HPDE6-E6E7 (cell line): ENCODE results near the gene SPATA31E1.
"Not testable (repeated sequence)": the region's sequence is repeated elsewhere in the genome, so short reads cannot be mapped to it uniquely, and the experiment has no call there.

Source experiments
- DNase-seq: peaks from one replicate; pipeline ENCODE4 v3.0.0; 2011; ENCODE audit warnings: missing footprints; ENCODE audit errors: extremely low spot score

The SPATA31E1 gene

DNA sequence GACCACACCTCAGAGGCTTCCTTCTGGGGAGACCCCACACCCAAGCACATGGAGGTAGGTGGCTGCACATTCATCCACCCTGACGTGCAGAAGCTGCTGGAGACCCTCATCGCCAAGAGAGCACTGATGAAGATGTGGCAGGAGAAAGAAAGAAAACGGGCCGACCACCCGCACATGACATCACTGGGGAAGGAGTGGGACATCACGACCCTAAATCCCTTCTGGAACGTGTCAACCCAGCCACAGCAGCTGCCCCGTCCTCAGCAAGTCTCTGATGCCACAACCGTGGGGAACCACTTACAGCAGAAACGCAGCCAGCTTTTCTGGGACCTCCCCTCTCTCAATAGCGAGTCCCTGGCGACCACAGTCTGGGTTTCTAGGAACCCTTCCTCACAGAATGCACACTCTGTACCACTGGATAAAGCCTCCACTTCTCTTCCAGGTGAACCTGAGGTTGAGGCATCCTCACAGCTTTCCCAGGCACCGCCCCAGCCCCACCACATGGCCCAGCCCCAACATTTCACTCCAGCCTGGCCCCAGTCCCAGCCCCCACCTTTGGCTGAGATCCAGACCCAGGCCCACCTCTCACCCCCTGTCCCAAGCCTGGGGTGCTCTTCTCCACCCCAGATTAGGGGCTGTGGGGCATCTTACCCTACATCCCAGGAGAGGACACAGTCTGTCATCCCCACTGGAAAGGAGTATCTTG is 3.0 kb downstream of the SPATA31E1 start:
- DNase-seq: no peak

- no peak for DNase-seq
Observed at GRCh38 chr9:87886210-87886932, 3.7 kb downstream of the SPATA31E1 start.

GRCh38 chr9:87886933-87887505 is 4.3 kb downstream of the SPATA31E1 start:
- DNase-seq: no peak

DNA sequence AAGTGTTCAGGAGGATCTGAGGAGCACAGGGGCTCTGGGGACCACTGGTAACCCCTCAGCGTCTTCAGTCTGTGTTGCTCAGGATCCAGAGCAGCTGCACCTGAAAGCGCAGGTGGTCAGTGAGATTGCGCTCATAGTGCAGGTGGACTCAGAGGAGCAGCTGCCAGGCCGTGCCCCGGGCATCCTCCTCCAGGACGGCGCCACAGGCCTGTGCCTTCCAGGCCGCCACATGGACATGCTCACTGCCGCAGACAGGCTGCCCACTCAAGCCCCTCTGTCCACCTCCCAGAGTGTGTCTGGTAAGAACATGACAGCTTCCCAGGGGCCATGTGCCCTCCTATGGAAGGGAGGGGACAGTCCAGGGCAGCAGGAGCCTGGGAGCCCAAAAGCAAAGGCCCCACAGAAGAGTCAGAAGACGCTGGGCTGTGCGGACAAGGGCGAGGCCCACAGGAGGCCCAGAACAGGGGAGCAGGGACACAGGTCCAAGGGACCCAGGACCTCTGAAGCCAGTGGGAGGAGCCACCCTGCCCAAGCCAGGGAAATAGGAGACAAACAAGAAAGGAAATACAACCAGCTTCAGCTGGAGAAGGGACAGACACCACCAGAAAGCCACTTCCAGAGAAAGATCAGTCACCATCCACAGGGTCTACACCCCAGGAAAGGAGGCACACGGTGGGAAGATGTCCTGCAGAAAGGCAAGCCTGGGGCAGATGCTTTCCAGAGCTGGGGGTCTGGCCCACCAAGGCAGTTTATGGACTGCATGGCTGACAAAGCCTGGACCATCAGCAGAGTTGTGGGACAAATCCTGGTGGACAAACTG is 5.2 kb downstream of the SPATA31E1 start:
- DNase-seq: no peak

DNA sequence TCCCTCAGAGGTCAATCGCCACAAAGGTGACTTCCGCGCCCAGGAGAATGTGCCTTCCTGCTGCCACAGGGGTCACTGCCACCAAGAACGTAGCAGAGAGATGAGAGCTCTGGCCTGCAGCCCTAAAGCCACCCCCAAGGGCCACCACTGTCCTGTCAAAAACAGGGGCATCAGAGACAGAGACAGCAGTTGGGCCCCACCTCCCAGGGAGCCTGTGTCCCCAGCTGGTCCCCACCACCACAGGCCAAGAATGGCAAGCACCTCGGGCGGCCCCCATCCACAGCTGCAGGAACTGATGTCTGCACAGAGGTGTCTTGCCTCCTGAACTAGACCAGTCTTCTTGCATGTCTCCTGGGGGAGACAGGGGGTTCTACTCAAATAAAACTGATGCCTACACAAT is 5.8 kb downstream of the SPATA31E1 start:
- DNase-seq: no peak

- no peak for DNase-seq
Observed at GRCh38 chr9:87889065-87889881, 6.6 kb downstream of the SPATA31E1 start.

- DNase-seq: no peak
Observed at GRCh38 chr9:87889882-87890252, 7.2 kb downstream of the SPATA31E1 start.

- DNase-seq: no peak
Observed at GRCh38 chr9:87890837-87891236, 8.2 kb downstream of the SPATA31E1 start.

DNA sequence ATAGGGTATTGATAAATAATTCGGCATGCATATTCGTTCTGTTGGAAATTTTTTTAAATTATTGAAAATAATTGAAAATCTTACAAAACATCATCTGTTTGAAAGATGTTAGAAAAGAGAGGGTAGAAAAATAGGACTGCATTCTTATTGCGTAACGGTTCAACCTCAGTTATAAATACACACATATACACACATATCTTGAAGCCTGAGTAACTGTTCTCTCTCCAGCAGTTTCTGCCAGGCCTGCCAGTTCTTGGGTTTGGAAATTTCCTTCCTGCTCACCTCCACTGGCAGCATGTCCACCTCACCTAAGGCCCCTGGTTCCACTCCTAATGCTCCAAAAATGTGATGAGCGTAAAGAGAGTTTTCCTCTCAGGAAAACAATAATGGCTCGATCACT is 9.1 kb downstream of the SPATA31E1 start:
- DNase-seq: no peak

DNA sequence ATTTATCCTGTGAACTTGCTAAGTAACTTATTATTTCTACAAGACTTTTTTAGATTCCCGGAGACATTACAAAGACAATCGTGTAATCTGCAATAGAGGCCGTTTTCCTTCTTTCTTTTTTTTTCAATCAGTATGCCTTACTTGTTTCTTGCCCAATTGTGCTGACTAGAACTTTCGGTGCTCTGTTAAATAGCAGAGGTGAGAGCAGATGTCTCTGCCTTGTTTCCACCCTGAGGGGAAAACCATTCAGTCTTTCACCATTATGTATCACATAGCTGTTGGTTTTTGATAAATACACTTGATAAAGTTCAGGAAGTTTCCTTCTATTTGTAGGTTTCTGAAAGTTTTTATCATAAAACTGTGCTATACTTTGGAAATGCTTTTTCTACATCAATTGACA is 10.3 kb downstream of the SPATA31E1 start:
- no peak for DNase-seq

DNA sequence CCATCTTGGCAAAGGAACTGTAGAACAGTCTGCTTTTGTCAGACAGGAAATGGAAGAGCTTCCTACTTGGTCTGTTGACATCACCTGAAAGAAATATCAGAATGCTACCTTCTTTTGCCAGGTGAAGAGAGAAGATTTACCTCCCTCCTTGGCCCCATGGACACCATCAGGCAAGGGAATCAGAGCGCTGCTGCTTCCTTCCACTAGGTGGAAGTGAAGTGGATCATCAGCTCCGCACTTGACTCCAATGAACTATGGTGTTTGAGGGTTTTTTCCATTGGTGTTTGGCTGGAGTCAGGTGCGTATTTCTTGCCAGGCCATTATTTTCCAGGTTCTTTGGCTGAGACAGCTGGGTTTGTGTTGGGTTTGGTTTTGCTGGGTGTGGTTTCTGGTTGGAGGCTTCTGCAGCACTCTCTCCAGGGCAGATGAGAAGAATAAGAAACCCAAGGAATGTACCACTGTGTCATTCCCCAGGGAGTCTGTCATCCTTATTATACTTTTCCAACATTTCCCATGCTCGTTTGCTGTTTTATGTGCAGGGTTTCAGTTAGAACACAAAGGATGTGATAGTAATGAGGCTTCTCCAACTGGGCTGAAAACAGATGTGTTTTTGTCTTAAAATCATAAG is 12.4 kb downstream of the SPATA31E1 start:
- DNase-seq: no peak

DNA sequence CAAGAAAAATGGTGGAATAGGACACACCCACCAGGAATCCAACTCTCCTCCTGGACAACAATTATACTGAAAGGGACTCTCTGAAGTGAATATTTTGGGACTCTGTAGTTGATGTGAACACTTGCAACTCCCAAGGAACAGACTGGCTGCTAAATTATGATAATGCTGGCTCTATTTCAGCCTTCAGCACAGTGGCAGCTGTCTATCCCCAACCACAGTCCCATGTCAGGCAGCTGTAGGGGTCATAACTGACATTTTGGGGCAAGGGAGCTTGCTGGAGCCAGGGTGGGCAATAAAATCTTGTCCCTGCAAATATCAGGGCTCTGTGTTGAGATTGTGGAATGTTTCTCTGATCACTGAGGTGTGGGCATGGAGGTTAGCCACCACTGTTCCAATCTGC is 14.2 kb downstream of the SPATA31E1 start:
- no peak for DNase-seq

DNA sequence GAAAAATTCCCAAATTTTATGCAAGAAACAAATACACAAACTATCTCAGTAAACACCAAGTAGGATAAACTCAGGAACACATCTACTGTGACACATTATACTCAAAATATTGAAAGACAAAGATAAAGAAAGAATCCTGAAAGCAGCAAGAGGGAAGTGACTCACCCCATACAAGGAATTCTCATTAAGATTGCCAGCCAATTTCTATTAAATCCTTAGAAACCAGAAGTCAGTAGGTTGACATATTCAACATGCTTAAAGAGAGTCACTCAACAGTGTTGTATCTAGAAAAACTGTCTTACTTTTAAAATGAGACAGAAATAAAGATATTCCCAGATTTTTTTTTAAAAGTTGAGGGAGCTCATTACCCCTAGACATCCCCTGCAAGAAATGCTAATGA is 15.5 kb downstream of the SPATA31E1 start:
- DNase-seq: no peak

DNA sequence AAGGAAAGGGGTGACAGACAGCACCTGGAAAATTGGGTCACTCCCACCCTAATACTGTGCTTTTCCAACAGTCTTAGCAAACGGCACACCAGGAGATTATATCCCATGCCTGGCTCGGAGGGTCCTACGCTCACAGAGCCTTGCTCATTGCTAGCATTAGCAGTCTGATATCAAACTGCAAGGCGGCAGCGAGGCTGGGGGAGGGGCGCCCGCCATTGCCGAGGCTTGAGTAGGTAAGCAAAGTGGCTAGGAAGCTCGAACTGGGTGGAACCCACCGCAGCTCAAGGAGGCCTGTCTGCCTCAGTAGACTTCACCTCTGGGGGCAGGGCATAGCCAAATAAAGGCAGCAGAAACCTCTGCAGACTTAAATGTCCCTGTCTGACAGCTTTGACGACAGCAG is 19.7 kb downstream of the SPATA31E1 start:
- not testable (repeated sequence) for DNase-seq

DNA sequence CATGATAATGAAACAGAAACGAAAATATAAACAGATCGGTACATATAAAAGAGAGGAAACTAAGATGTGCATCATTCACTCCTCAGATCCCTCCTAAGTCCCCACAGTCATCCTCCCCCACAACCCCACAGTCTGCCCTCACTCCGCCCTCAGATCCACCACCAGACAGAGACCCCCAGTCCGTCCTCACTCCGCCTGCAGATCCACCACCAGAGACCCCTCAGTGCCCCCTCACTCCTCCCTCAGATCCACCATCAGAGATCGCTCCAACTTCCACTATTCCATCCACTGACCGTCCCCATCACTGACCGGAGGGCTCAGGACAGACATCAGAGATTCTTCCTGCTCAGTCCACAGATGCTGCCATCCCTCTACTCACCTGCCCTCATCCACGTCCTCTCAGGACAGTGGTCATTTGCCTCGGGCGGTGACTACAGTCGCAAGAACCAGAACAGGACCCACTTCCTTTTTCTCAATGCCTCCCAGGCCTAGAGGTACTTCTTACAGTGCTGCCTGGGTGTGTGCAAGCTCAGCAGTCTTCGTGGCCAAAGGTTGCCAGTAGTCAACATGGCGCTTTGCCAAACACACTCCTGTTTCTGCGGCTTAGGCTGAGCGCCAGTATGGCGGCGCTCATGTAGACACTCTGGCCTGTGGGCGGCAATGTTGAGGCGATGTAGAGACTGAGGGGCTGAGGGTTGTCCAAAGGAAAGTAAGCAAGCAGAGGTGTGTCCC is 26.8 kb downstream of the SPATA31E1 start:
- DNase-seq: no peak

GRCh38 chr9:87910821-87911220 is 28.1 kb downstream of the SPATA31E1 start:
- DNase-seq: no peak

DNA sequence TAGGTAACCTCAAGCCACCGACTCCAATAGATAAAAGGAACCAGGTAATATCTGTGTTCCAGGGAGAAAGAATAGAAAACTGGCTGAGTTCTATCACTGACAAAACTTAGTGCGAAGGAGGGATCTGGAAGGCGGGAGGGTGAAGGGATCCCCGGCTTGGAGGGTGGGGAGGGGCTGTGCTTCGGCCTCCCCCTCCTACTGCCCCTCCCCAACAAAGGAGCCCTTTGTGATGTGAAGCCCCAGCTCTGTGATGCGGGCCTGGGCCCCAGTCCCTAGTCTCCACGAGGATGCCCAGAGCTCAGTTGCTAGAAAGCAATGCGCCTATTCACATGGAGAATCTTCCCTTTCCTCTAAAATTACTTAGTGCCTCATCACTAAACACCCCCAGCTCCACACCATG is 35.0 kb downstream of the SPATA31E1 start, which contains the start of gene SPATA31C1:
Gene SPATA31C1 (plus strand): TSS at position 301 of the 400 bp plus-strand sequence.
- not testable (repeated sequence) for DNase-seq

GRCh38 chr9:87919013-87919412 is 36.3 kb downstream of the SPATA31E1 start:
- not testable (repeated sequence) for DNase-seq

- not testable (repeated sequence) for DNase-seq
Observed at GRCh38 chr9:87921561-87921960, 38.9 kb downstream of the SPATA31E1 start.

- DNase-seq: not testable (repeated sequence)
Observed at GRCh38 chr9:87923012-87923411, 40.3 kb downstream of the SPATA31E1 start.
